SHP77 (cell line): ENCODE data around the gene TNNT2.

Source experiments
- DNase-seq, 2 experiments: peaks; one replicate each; lab custom pipeline; 2025; lab: John Stamatoyannopoulos, UW

TNNT2 gene

DNA sequence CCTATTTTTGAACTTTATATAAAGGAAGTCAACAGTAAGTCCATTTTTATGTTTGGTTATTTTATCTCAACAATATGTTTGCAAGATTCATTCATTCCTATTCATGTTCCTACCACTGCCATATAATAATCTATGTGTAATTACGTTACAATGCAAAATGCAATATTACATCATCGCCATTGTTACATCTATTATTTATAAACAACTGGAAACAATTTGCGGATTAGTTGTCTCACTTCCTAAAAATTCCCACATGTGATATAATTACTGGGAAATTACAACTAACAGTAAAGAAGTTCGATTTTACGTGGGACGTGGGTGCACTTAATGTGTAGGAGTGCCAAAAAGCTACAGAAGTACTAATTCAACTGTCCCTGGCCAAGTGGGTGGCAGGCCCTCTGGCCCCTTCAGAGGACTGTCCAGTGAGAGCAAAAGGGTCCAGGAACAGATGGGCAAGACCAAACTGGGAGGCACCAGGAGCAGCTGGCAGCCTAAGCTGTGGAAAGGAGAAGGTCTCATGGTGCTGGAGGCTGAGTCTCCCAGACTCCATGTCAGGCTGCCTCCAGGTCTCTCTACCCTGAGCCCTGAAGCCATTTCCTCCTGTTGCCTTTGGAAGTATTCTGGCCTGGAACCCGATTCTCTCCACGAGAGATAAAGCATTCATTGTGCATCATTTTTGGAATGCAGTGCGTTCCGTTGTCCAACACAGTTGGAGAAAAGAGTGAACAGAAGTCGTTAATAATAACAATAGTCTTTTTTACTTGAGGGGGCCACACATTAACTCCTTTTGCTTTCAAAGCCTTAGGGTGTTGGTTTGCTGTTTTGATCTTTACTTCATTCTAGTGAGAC, 42.9 kb downstream of the TNNT2 start:
- no peak for DNase-seq

DNA sequence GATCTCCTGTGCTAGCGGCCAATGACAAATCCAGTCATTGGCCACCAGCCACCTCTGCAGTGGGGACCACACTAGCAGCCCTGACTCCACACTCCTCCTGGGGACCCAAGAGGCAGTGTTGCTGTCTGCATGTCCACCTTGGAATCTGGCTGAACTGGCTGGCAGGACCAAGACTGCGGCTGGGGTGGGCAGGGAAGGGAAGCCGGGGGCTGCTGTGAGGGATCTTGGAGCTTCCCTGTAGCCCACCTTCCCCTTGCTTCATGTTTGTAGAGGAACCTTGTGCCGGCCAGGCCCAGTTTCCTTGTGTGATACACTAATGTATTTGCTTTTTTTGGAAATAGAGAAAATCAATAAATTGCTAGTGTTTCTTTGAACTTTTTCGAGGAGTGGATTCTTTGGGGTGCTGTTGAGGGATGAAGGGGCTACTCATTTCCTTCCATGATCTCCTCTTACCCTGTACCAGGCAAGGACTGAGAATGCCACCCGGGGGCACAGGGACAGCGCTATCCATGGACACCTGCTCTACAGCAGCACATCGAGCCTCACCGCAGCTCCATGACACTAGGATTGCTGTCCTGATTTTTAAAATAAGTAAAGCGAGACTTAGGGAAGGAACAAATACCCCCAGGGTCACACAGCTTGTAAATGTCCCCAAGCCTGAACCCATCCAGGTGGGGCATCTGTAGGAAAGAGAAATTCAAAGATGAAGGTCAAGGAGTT, 44.7 kb downstream of the TNNT2 start:
- DNase-seq = no peak

GRCh38 chr1:201332021-201332420, 45.5 kb downstream of the TNNT2 start:
- no peak for DNase-seq

DNA sequence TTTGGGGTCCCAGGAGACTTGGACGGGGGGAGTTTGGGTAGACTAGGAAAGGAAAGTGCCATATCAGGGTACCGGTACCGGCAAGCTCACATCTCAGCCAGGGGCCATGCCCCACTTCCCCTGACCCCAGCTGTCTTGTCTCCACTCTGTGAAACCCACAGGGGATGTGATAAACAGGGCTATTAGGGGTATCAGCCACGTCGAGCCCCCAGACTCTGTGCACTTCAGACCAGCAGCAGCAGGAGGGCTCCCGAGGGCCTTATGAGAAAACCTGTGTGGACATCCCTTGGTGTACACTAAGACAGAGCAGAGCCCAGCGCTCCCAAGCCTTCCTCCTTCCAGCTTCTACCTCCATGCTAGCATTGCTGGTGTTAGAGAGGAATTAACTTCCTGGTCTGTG, 46.3 kb downstream of the TNNT2 start:
- no peak for DNase-seq

DNA sequence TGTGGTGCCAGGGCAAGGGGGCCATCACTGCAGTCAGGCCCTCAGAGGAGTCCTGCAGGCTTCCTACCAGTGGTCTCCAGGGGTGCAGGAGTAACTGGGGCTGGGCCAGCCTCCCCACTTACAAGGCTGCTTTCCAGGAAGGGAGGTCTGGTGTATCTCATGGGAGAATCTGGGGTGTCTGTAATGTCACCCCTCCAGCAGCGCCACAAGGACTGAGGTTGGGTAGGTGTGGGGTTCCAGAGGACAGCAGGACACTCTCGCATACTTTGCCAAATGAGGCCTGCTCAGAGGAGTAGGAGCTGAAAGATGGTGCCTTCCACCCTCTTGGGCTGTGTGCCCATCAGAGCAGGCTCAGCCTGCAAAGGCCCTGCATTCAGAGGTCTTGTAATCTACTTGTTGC, 46.9 kb downstream of the TNNT2 start:
- no peak for DNase-seq

GRCh38 chr1:201329801-201330200, 47.7 kb downstream of the TNNT2 start:
- no peak for DNase-seq

DNA sequence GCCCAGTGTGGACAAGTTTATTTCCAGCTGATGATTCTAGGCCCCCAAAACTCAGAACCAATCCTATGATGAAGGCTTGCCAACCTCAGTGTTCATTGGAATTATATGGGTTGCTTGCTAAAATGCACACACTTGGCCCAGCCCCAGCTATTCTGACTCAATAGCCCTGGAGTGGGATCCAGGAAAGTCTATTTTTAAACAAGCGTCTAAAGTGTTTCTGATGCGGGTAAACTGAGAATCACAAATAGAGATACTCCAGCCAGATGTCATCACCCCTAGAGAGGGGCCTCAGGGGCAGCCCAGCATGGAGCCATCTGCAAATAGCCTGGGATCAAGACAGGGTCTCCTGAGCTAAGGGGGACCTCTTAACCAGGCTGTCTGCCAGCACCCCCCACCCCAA, 48.2 kb downstream of the TNNT2 start:
- no peak for DNase-seq

GRCh38 chr1:201328576-201328975, 48.9 kb downstream of the TNNT2 start:
- DNase-seq = no peak

DNA sequence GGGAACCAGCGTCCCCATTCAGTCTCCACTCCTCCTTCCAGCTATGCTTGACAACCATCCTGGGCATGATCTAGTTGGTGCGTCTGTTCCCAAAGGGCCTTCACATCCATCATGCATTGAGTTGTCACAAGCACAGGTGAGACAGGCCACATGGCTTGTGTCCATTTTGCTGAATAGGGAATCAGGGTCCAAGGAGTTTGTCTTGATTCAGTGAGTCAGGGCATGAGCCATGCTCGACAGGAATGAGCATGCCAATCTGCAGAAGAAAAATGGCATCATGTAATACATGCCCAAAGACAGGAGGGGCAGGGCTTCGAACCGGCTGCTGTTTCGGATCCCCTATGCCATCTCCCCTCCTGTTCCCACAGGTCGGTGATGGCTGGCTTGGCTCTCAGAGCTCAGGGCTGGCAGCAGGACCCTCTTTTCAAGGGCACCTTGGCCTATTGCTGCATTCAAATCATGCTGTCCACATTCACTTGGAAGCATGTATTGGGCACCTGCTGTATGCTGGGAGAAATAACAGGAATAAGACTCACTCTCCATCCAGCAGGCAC, 49.7 kb downstream of the TNNT2 start:
- no peak for DNase-seq

DNA sequence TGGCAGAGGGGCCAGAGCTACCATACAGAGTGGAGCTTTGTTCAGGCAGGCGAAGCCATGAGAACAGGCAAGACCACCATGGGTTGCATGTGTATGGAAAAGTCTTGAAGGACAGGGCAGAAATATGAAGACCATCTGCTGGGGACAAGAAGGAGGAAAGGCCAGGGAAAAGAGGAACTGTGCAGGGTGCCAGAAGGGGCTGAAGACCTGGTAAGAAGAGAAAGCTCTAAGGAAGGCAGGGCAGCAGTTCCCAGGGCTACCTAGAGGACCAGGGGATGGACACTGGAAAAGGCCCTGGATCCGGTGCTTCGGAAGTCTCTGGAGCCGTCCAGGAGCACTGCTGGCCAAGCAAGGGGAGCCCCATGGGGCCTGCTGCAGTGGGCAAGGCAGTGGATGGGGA, 50.8 kb downstream of the TNNT2 start:
- DNase-seq = no peak

DNA sequence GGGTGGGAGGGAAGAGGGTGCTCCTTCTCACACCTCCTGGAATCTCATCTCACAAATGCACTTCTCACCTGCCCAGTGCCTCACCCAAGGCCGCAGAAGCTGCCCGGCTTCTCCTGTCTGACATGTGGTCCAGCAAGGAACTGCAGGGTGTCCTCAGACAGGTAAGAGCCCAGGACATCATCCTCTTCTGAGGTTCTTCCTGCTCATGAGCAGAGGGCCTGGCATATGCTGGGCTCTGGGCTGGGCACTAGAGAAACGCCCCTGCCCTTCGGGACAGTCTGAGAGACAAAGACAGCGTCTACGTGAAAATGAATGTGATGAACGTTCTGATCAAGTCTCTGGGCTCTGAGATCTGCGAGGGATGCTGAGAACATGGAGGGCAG, 51.8 kb downstream of the TNNT2 start:
- no peak for DNase-seq

GRCh38 chr1:201324821-201325677, 52.4 kb downstream of the TNNT2 start:
- DNase-seq = no peak

GRCh38 chr1:201324306-201324705, 53.2 kb downstream of the TNNT2 start:
- no peak for DNase-seq

- no peak for DNase-seq
These were observed 54.6 kb downstream of the TNNT2 start for GRCh38 chr1:201322653-201323510.

- no peak for DNase-seq
These were observed 55.6 kb downstream of the TNNT2 start for GRCh38 chr1:201321826-201322390.

DNA sequence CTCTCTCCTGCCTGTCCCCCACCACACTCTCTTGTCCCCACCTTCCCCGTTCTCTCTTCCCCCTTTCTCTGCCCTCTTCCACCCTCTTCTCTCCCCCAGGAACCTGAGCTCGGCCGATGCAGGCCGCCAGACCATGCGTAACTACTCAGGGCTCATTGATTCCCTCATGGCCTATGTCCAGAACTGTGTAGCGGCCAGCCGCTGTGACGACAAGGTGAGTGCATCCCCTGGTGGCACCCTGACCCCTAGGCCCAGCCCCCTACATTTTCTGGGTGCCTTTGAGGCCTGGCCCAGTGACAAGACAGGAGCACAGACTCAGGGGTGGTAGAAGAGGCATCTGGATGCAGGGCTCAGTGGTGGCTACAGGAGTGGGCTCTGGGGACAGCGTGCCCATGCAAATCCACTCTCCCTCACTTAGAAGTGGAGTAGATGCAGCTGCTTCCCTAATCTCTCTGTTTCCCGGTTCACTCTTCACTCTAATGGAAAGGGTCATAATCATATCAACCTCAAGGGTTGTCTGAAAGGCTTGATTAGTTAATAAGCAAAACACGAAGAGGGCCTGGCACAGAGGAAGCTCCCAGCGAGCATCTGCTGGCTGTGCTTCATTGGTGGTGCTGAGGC, 57.2 kb downstream of the TNNT2 start:
- no peak for DNase-seq

DNA sequence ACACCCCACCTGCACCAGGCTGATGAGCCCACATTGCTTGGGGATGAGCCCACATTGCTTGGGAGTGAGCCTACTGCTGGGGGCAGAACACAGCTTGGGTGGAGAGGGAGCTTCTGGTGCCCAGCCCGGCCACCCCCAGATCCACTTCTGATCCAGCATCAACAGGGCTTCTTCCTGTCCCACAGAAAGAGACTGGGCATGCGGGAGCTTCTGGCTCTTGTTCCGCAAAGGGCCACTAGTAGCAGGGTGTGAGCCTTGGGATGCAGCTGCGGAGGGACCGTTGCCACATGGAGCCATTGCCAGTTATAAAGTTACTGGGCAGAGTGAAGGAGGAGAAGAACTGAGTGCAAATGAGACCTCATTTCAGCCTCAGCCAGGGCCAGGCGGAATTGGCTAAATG, 57.8 kb downstream of the TNNT2 start:
- DNase-seq = no peak

DNA sequence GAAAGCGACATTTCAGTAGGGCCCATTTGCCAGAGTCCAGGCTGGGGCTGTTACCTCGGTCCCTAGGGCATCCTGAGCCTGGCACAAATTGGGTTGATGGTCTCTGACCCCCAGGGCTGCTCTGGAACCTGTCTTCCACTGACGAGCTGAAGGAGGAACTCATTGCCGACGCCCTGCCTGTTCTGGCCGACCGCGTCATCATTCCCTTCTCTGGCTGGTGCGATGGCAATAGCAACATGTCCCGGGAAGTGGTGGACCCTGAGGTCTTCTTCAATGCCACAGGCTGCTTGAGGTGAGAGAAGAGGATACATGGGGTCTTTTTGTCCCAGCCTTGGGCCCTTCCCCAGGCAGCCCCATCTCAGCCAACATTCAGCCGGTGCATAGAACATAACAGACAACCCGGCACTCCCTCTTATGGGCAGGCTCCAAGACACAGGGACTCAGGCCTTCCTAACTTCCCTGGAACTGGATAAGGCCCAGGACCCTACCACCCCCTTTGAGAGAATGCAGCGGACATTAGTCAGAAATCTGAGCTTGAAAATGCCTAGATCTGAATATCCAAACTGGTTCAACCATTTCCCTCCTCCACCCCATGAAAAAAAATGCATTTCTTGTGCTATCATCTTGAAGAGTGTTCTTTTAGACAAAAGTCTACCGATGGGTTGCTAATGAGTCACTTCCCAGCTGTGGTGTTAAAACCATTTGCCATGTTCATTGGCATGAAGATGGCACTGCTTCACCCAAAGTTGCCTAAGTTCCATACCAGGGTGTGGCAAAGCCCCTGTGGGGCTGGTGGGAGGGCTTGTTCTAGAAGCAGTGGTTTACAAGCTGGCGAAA, 58.8 kb downstream of the TNNT2 start:
- no peak for DNase-seq

GRCh38 chr1:201317551-201317950, 59.9 kb downstream of the TNNT2 start:
- no peak for DNase-seq

DNA sequence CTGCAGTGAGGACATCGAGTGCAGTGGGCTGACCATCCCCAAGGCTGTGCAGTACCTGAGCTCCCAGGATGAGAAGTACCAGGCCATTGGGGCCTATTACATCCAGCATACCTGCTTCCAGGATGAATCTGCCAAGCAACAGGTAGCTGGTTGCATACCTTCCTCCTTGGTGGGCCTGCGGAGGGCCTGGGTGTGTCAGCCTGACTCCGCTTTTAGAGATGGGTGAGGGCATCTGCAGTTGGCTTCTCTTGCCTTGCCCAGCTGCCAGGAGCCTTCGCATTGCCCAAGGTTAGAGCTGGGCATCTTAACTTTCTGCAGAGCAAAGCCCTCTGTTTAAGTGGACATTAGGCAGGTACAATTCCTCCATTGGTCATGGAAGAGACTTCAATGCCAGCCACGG, 60.9 kb downstream of the TNNT2 start:
- no peak for DNase-seq
